ENCODE data around the gene PHIP. TPM values are rescaled to one million over a fixed set of nuclear protein-coding genes. Genes with fewer than 3 reads are reported as not detected.

The PHIP gene
- total RNA-seq, 2 experiments from 2014 or later: 33.2 to 34.3 TPM

GRCh38 chr6:79081663-79082062 lies 3.6 kb upstream of the PHIP start:
- ATAC-seq (ENCODE audit: low read depth) (no peak), DNase-seq (no peak)
- no peak overlapping the region for H3K27ac Mint-ChIP-seq
- peaks cover 8% of the 10 kb centered on the region for H3K4me1 Mint-ChIP-seq
- H3K4me3 Mint-ChIP-seq: no peak overlapping the region
- peaks cover 2% of the 10 kb centered on the region for H3K36me3 Mint-ChIP-seq
- POLR2A ChIA-PET: no interaction called here
- no peaks in the 10 kb centered on the region for H3K9me3 Mint-ChIP-seq
- H3K27me3 Mint-ChIP-seq: peaks cover 29% of the 10 kb centered on the region

- peak overlapping the region; percentile 89 for H3K4me3 Mint-ChIP-seq
- H3K9me3 Mint-ChIP-seq: no peaks in the 10 kb centered on the region
- POLR2A ChIA-PET: interaction anchor here (0.5 to 1.6 kb wide), 2 partner anchors 65 to 474 kb away, joined by 3 to 4 read pairs; no protein-coding TSS in a partner anchor
- ATAC-seq (ENCODE audit: low read depth): no peak
- peaks cover 8% of the 10 kb centered on the region for H3K36me3 Mint-ChIP-seq
- peaks cover 19% of the 10 kb centered on the region for H3K4me1 Mint-ChIP-seq
- peaks cover 22% of the 10 kb centered on the region for H3K27me3 Mint-ChIP-seq
- no peak for DNase-seq
- peak overlapping the region; percentile 98 for H3K27ac Mint-ChIP-seq
Observed at GRCh38 chr6:79079561-79080041, 1.5 kb upstream of the PHIP start.

GRCh38 chr6:79077715-79078074 lies 359 bp downstream of the PHIP start:
- Mint-ChIP-seq H3K4me3 (peak overlapping the region; percentile 89), H3K27me3 (peaks cover 12% of the 10 kb centered on the region), H3K4me1 (peaks cover 21% of the 10 kb centered on the region), H3K27ac (peak overlapping the region; percentile 98), H3K36me3 (peaks cover 12% of the 10 kb centered on the region), H3K9me3 (no peaks in the 10 kb centered on the region)
- POLR2A ChIA-PET: interaction anchor here (0.7 to 3.0 kb wide), 10 partner anchors 11 to 460 kb away, joined by 3 to 14 read pairs (median 4); partner anchors contain the start of genes HMGN3, IRAK1BP1 and LCA5
- DNase-seq: no peak
- peak; percentile 28 for ATAC-seq (ENCODE audit: low read depth)

GRCh38 chr6:79076782-79077641 lies 1.0 kb downstream of the PHIP start:
- peaks cover 13% of the 10 kb centered on the region for H3K36me3 Mint-ChIP-seq
- peaks cover 19% of the 10 kb centered on the region for H3K4me1 Mint-ChIP-seq
- peak overlapping the region; percentile 84 for H3K27ac Mint-ChIP-seq
- DNase-seq (peak; percentile 94), ATAC-seq (ENCODE audit: low read depth) (peak; percentile 51)
- POLR2A ChIA-PET: interaction anchor here (0.7 to 3.0 kb wide), 8 partner anchors 10 to 210 kb away, joined by 3 to 14 read pairs (median 4); partner anchors contain the start of genes HMGN3 and IRAK1BP1
- H3K4me3 Mint-ChIP-seq: peak overlapping the region; percentile 88
- no peaks in the 10 kb centered on the region for H3K9me3 Mint-ChIP-seq
- peaks cover 7% of the 10 kb centered on the region for H3K27me3 Mint-ChIP-seq

GRCh38 chr6:79076160-79076559 lies 1.9 kb downstream of the PHIP start:
- Mint-ChIP-seq H3K36me3 (peaks cover 15% of the 10 kb centered on the region), H3K9me3 (no peaks in the 10 kb centered on the region), H3K27ac (peak overlapping the region; percentile 82), H3K27me3 (no peaks in the 10 kb centered on the region), H3K4me3 (peak overlapping the region; percentile 88), H3K4me1 (peaks cover 21% of the 10 kb centered on the region)
- ATAC-seq (ENCODE audit: low read depth): no peak
- DNase-seq: no peak
- POLR2A ChIA-PET: interaction anchor here (1.0 to 3.0 kb wide), 4 partner anchors 9 to 159 kb away, joined by 3 to 14 read pairs (median 4); partner anchors contain the start of gene HMGN3

- ATAC-seq (ENCODE audit: low read depth) (no peak), DNase-seq (no peak)
- peaks cover 25% of the 10 kb centered on the region for H3K4me1 Mint-ChIP-seq
- no peaks in the 10 kb centered on the region for H3K9me3 Mint-ChIP-seq
- H3K4me3 Mint-ChIP-seq: peak overlapping the region; percentile 1
- H3K27me3 Mint-ChIP-seq: no peaks in the 10 kb centered on the region
- H3K27ac Mint-ChIP-seq: no peak overlapping the region
- POLR2A ChIA-PET: no interaction called here
- peaks cover 21% of the 10 kb centered on the region for H3K36me3 Mint-ChIP-seq
Observed at GRCh38 chr6:79073888-79074287, 4.2 kb downstream of the PHIP start.

GRCh38 chr6:79072640-79073181 lies 5.3 kb downstream of the PHIP start:
- Mint-ChIP-seq H3K9me3 (no peaks in the 10 kb centered on the region), H3K27me3 (no peaks in the 10 kb centered on the region), H3K4me3 (no peak overlapping the region), H3K27ac (no peak overlapping the region), H3K4me1 (peaks cover 23% of the 10 kb centered on the region), H3K36me3 (peaks cover 21% of the 10 kb centered on the region)
- POLR2A ChIA-PET: no interaction called here
- DNase-seq: no peak
- no peak for ATAC-seq (ENCODE audit: low read depth)

- H3K9me3 Mint-ChIP-seq: no peaks in the 10 kb centered on the region
- H3K4me3 Mint-ChIP-seq: no peak overlapping the region
- no peak overlapping the region for H3K27ac Mint-ChIP-seq
- H3K36me3 Mint-ChIP-seq: peaks cover 23% of the 10 kb centered on the region
- POLR2A ChIA-PET: no interaction called here
- H3K4me1 Mint-ChIP-seq: peaks cover 25% of the 10 kb centered on the region
- ATAC-seq (ENCODE audit: low read depth) (no peak), DNase-seq (no peak)
- no peaks in the 10 kb centered on the region for H3K27me3 Mint-ChIP-seq
Observed at GRCh38 chr6:79071547-79071946, 6.5 kb downstream of the PHIP start.

- no peak for DNase-seq
- POLR2A ChIA-PET: no interaction called here
- Mint-ChIP-seq H3K36me3 (peaks cover 25% of the 10 kb centered on the region), H3K4me3 (no peak overlapping the region), H3K27ac (no peak overlapping the region), H3K27me3 (no peaks in the 10 kb centered on the region), H3K9me3 (no peaks in the 10 kb centered on the region), H3K4me1 (peaks cover 18% of the 10 kb centered on the region)
- no peak for ATAC-seq (ENCODE audit: low read depth)
Observed at GRCh38 chr6:79070206-79070825, 7.7 kb downstream of the PHIP start.

GRCh38 chr6:79066828-79067227 lies 11.2 kb downstream of the PHIP start:
- no peak overlapping the region for H3K4me3 Mint-ChIP-seq
- H3K27ac Mint-ChIP-seq: no peak overlapping the region
- no peaks in the 10 kb centered on the region for H3K9me3 Mint-ChIP-seq

GRCh38 chr6:79066330-79066729 lies 11.7 kb downstream of the PHIP start:
- Mint-ChIP-seq H3K4me1 (peaks cover 12% of the 10 kb centered on the region), H3K4me3 (no peak overlapping the region), H3K27me3 (no peaks in the 10 kb centered on the region), H3K27ac (no peak overlapping the region), H3K9me3 (no peaks in the 10 kb centered on the region), H3K36me3 (peaks cover 12% of the 10 kb centered on the region)
- DNase-seq: no peak
- no peak for ATAC-seq (ENCODE audit: low read depth)
- POLR2A ChIA-PET: interaction anchor here (1.2 kb wide), 1 partner anchor 12 kb away, joined by 5 read pairs; the partner anchor contains the start of gene PHIP

More at GRCh38 chr6:79066828-79067227, 11.2 kb downstream of the PHIP start:
- H3K27me3 Mint-ChIP-seq: no peaks in the 10 kb centered on the region
- peaks cover 14% of the 10 kb centered on the region for H3K36me3 Mint-ChIP-seq
- H3K4me1 Mint-ChIP-seq: peaks cover 13% of the 10 kb centered on the region
- DNase-seq: no peak
- no peak for ATAC-seq (ENCODE audit: low read depth)
- POLR2A ChIA-PET: interaction anchor here (1.0 to 1.2 kb wide), 2 partner anchors 10 to 11 kb away, joined by 3 to 5 read pairs; partner anchors contain the start of gene PHIP

- DNase-seq: no peak
- peaks cover 4% of the 10 kb centered on the region for H3K4me1 Mint-ChIP-seq
- H3K27ac Mint-ChIP-seq: no peak overlapping the region
- H3K27me3 Mint-ChIP-seq: no peaks in the 10 kb centered on the region
- POLR2A ChIA-PET: interaction anchor here (1.1 kb wide), 1 partner anchor 13 kb away, joined by 4 read pairs; no protein-coding TSS in a partner anchor
- H3K36me3 Mint-ChIP-seq: peaks cover 4% of the 10 kb centered on the region
- H3K4me3 Mint-ChIP-seq: no peak overlapping the region
- no peak for ATAC-seq (ENCODE audit: low read depth)
- no peaks in the 10 kb centered on the region for H3K9me3 Mint-ChIP-seq
Observed at GRCh38 chr6:79065232-79065631, 12.8 kb downstream of the PHIP start.

GRCh38 chr6:79064635-79065034 lies 13.4 kb downstream of the PHIP start:
- H3K27ac Mint-ChIP-seq: no peak overlapping the region
- H3K9me3 Mint-ChIP-seq: no peaks in the 10 kb centered on the region
- H3K27me3 Mint-ChIP-seq: no peaks in the 10 kb centered on the region
- no peak for ATAC-seq (ENCODE audit: low read depth)
- H3K4me1 Mint-ChIP-seq: peaks cover 4% of the 10 kb centered on the region
- H3K36me3 Mint-ChIP-seq: peaks cover 6% of the 10 kb centered on the region
- POLR2A ChIA-PET: interaction anchor here (1.1 kb wide), 1 partner anchor 14 kb away, joined by 4 read pairs; no protein-coding TSS in a partner anchor
- no peak for DNase-seq
- no peak overlapping the region for H3K4me3 Mint-ChIP-seq

Measured in activated naive CD8-positive, alpha-beta T cell treated with anti-CD3 and anti-CD28 coated beads, Interleukin-2, amount 10 ng/mL, durations not matched to agents 7 days and 5 days (primary cell).